Panc1 (cell line): ENCODE data around the gene PKM.

Experiments used
- POLR2AphosphoS5 ChIP-seq: IDR thresholded peaks from 2 replicates; pipeline ENCODE4 v1.6.1; 2012; ENCODE audit warnings: mild to moderate bottlenecking, low read depth, low read length, moderate library complexity
- SIN3A ChIP-seq: IDR thresholded peaks from 2 replicates; pipeline ENCODE4 v1.6.1; 2012; ENCODE audit warnings: low read depth, mild to moderate bottlenecking, low read length, moderate library complexity, borderline replicate concordance; ENCODE audit not compliant: insufficient read depth
- TCF7L2 ChIP-seq: IDR thresholded peaks from 2 replicates; pipeline ENCODE4 v1.6.1; 2011; ENCODE audit warnings: mild to moderate bottlenecking, low read depth, low read length, inconsistent platforms
- TF ChIP-seq, protein P1 (sequence below): fragments of 450-650 bp; IDR thresholded peaks from 2 replicates; pipeline ENCODE4 v1.5.1; 2017; ENCODE audit warnings: mild to moderate bottlenecking
- TF ChIP-seq, protein P2 (sequence below), 2 experiments: IDR thresholded peaks; 2 replicates each; pipeline ENCODE4 v1.6.1; 2011 to 2012; ENCODE audit warnings: low read depth in 2 of 2, control low read depth in 1 of 2, low read length in 1 of 2, mild to moderate bottlenecking in 1 of 2, moderate library complexity in 1 of 2; ENCODE audit not compliant: insufficient read depth in 1 of 2

DNA sequence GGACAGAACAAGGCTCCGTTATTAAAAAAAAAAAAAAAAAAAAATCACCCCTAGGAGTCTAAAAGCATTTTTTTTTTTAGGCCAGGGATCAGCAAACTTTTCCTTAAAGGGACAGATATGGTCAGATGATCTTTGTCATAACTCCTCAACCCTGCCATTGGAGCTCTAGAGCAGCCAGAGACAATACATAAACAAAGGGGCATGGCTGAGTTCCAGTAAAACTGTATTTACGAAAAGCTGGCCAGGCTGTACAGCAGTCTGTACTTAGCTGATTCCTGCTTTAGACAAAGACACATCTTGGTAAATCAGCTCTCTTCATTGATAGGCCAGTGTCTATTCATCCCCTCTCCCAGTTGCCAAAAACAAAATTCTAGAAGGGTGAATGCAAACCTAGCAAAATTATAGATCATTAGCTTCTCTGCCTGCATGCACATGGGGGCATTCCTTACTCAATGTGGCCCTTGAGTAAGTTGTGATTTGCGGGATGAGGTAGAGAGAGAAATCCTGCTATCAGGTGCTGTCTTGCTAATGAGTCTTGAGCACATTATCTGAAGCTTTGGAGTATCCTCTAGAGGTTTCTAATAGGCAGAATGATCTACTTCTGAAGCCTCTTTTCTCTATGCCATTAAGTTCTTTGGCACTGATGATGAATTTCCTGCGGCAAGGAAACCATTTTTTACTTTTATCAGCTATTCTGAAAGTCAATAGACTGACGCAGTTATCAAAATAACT is 77.6 kb downstream of the PKM start:
- TF ChIP-seq, protein P1, sequence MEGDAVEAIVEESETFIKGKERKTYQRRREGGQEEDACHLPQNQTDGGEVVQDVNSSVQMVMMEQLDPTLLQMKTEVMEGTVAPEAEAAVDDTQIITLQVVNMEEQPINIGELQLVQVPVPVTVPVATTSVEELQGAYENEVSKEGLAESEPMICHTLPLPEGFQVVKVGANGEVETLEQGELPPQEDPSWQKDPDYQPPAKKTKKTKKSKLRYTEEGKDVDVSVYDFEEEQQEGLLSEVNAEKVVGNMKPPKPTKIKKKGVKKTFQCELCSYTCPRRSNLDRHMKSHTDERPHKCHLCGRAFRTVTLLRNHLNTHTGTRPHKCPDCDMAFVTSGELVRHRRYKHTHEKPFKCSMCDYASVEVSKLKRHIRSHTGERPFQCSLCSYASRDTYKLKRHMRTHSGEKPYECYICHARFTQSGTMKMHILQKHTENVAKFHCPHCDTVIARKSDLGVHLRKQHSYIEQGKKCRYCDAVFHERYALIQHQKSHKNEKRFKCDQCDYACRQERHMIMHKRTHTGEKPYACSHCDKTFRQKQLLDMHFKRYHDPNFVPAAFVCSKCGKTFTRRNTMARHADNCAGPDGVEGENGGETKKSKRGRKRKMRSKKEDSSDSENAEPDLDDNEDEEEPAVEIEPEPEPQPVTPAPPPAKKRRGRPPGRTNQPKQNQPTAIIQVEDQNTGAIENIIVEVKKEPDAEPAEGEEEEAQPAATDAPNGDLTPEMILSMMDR: no peak
- TF ChIP-seq POLR2AphosphoS5: no peak
- TF ChIP-seq SIN3A: no peak
- TF ChIP-seq, protein P2, sequence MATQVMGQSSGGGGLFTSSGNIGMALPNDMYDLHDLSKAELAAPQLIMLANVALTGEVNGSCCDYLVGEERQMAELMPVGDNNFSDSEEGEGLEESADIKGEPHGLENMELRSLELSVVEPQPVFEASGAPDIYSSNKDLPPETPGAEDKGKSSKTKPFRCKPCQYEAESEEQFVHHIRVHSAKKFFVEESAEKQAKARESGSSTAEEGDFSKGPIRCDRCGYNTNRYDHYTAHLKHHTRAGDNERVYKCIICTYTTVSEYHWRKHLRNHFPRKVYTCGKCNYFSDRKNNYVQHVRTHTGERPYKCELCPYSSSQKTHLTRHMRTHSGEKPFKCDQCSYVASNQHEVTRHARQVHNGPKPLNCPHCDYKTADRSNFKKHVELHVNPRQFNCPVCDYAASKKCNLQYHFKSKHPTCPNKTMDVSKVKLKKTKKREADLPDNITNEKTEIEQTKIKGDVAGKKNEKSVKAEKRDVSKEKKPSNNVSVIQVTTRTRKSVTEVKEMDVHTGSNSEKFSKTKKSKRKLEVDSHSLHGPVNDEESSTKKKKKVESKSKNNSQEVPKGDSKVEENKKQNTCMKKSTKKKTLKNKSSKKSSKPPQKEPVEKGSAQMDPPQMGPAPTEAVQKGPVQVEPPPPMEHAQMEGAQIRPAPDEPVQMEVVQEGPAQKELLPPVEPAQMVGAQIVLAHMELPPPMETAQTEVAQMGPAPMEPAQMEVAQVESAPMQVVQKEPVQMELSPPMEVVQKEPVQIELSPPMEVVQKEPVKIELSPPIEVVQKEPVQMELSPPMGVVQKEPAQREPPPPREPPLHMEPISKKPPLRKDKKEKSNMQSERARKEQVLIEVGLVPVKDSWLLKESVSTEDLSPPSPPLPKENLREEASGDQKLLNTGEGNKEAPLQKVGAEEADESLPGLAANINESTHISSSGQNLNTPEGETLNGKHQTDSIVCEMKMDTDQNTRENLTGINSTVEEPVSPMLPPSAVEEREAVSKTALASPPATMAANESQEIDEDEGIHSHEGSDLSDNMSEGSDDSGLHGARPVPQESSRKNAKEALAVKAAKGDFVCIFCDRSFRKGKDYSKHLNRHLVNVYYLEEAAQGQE (IDR thresholded peaks at IDR 0.05; ENCODE audit: insufficient read depth in 1 of 2, low read depth in 2 of 2, low read length in 1 of 2): no peak
- no peak for TF ChIP-seq TCF7L2
